Spinal cord (tissue), 10 donors: ENCODE measurements around the gene APCDD1. TPM values are rescaled to one million over a fixed set of nuclear protein-coding genes. Genes with fewer than 3 reads are reported as not detected.
A peak's percentile ranks its signal among the peaks of the same experiment; 100 is the strongest.
"Not testable (repeated sequence)": the region's sequence is repeated elsewhere in the genome, so short reads cannot be mapped to it uniquely, and the experiment has no call there.

Experiments used
- DNase-seq, 6 donors: peaks; one replicate each; pipeline versions ENCODE4 v3.0.0 to v3.0.0-alpha.2; 2013 to 2015; ENCODE audit warnings: low spot score in 6 of 6, low read depth in 4 of 6
- H3K27ac ChIP-seq: one replicate; pipeline ENCODE4 v1.5.1; 2013; ENCODE audit warnings: low read depth, low read length, control low read depth
- H3K27me3 ChIP-seq: one replicate; pipeline ENCODE4 v1.6.1; 2013; ENCODE audit warnings: low read length; ENCODE audit not compliant: control insufficient read depth, insufficient read depth
- H3K36me3 ChIP-seq: one replicate; pipeline ENCODE4 v1.6.1; 2013; ENCODE audit warnings: low read length; ENCODE audit not compliant: control insufficient read depth, insufficient read depth
- H3K4me1 ChIP-seq: one replicate; pipeline ENCODE4 v1.6.1; 2013; ENCODE audit warnings: low read length; ENCODE audit not compliant: control insufficient read depth, insufficient read depth
- H3K4me3 ChIP-seq: one replicate; pipeline ENCODE4 v1.5.1; 2013; ENCODE audit warnings: low read depth, low read length, control low read depth
- H3K9me3 ChIP-seq: one replicate; pipeline ENCODE4 v1.6.1; 2013; ENCODE audit warnings: low read length; ENCODE audit not compliant: control insufficient read depth, insufficient read depth
- WGBS: methylation state at CpG from one replicate; pipeline ENCODE4 v1.1.5; 2013; ENCODE audit warnings: missing lambda C conversion rate; ENCODE audit not compliant: insufficient coverage; 5-methylcytosine and 5-hydroxymethylcytosine counted together
- polyA plus RNA-seq, 2 donors: library from polyadenylated mRNA; unstranded; fragments of 120-200 nt; gene quantifications; one replicate each; pipeline ENCODE4 v1.2.1, GENCODE V29; 2013; ENCODE audit not compliant: insufficient read length in 2 of 2
- total RNA-seq, 2 donors: library from RNA; depleted of rRNA in 1 of 2; stranded (reverse); fragments of 120-200 nt in 1 of 2; fragments of >200 nt in 1 of 2; gene quantifications; one replicate each; pipeline versions ENCODE4 v1.2.3 to v1.2.4, GENCODE V29; 2013 to 2014
- donor health status: healthy.

APCDD1 gene
- total and polyA plus RNA-seq, 4 donors = 91.9 to 431 (median 226) TPM

- H3K27me3 ChIP-seq = no peaks in the 10 kb centered on the region
- no peaks in the 10 kb centered on the region for H3K9me3 ChIP-seq
- no peaks in the 10 kb centered on the region for H3K36me3 ChIP-seq
- peaks cover 25% of the 10 kb centered on the region for H3K4me1 ChIP-seq
- no CpG with 5 or more reads among the region's 2 CpGs for WGBS
- H3K4me3 ChIP-seq = peak overlapping the region; percentile 5
- no peak overlapping the region for H3K27ac ChIP-seq
- no peak for DNase-seq
Measured at GRCh38 chr18:10457767-10458166, 3.3 kb downstream of the APCDD1 start.

GRCh38 chr18:10458691-10459090 lies 4.3 kb downstream of the APCDD1 start:
- peaks cover 22% of the 10 kb centered on the region for H3K4me1 ChIP-seq
- no peak for DNase-seq
- no peaks in the 10 kb centered on the region for H3K9me3 ChIP-seq
- no peak overlapping the region for H3K4me3 ChIP-seq
- 88% methylated on average over 4 of the region's 5 CpGs for WGBS
- no peaks in the 10 kb centered on the region for H3K27me3 ChIP-seq
- no peaks in the 10 kb centered on the region for H3K36me3 ChIP-seq
- H3K27ac ChIP-seq = no peak overlapping the region

- H3K27ac ChIP-seq = no peak overlapping the region
- no peaks in the 10 kb centered on the region for H3K36me3 ChIP-seq
- peaks cover 22% of the 10 kb centered on the region for H3K4me1 ChIP-seq
- no CpG with 5 or more reads among the region's 1 CpG for WGBS
- peak in 1 of 6 donors; percentile 59 for DNase-seq
- no peak overlapping the region for H3K4me3 ChIP-seq
- no peaks in the 10 kb centered on the region for H3K9me3 ChIP-seq
- H3K27me3 ChIP-seq = no peaks in the 10 kb centered on the region
Measured at GRCh38 chr18:10459587-10459986, 5.2 kb downstream of the APCDD1 start.

GRCh38 chr18:10460414-10461018 lies 6.1 kb downstream of the APCDD1 start:
- no peaks in the 10 kb centered on the region for H3K9me3 ChIP-seq
- no peak for DNase-seq
- H3K27me3 ChIP-seq = no peaks in the 10 kb centered on the region
- no peak overlapping the region for H3K4me3 ChIP-seq
- no peak overlapping the region for H3K27ac ChIP-seq
- peaks cover 22% of the 10 kb centered on the region for H3K4me1 ChIP-seq
- no peaks in the 10 kb centered on the region for H3K36me3 ChIP-seq
- WGBS = 100% methylated on average over 2 of the region's 8 CpGs

- WGBS = 83% methylated on average over 1 of the region's 4 CpGs
- no peaks in the 10 kb centered on the region for H3K27me3 ChIP-seq
Measured at GRCh38 chr18:10461989-10462388, 7.6 kb downstream of the APCDD1 start.

GRCh38 chr18:10462597-10462996 lies 8.2 kb downstream of the APCDD1 start:
- WGBS = 90% methylated on average over 2 of the region's 2 CpGs
- H3K4me1 ChIP-seq = peaks cover 19% of the 10 kb centered on the region
- no peak overlapping the region for H3K27ac ChIP-seq

More at GRCh38 chr18:10461989-10462388, 7.6 kb downstream of the APCDD1 start:
- peaks cover 18% of the 10 kb centered on the region for H3K4me1 ChIP-seq
- DNase-seq = no peak
- no peaks in the 10 kb centered on the region for H3K9me3 ChIP-seq
- no peaks in the 10 kb centered on the region for H3K36me3 ChIP-seq
- no peak overlapping the region for H3K27ac ChIP-seq
- no peak overlapping the region for H3K4me3 ChIP-seq

GRCh38 chr18:10463096-10463495 lies 8.7 kb downstream of the APCDD1 start:
- Histone ChIP-seq H3K27ac (no peak overlapping the region), H3K4me3 (no peak overlapping the region), H3K4me1 (peaks cover 24% of the 10 kb centered on the region), H3K9me3 (no peaks in the 10 kb centered on the region), H3K36me3 (peaks cover 3% of the 10 kb centered on the region), H3K27me3 (no peaks in the 10 kb centered on the region)
- no peak for DNase-seq
- 94% methylated on average over 5 of the region's 6 CpGs for WGBS

More at GRCh38 chr18:10462597-10462996, 8.2 kb downstream of the APCDD1 start:
- H3K9me3 ChIP-seq = no peaks in the 10 kb centered on the region
- H3K27me3 ChIP-seq = no peaks in the 10 kb centered on the region
- peaks cover 1% of the 10 kb centered on the region for H3K36me3 ChIP-seq
- no peak overlapping the region for H3K4me3 ChIP-seq
- DNase-seq = no peak

GRCh38 chr18:10463741-10464140 lies 9.3 kb downstream of the APCDD1 start:
- peaks cover 29% of the 10 kb centered on the region for H3K4me1 ChIP-seq
- WGBS = 47% methylated on average over 4 of the region's 4 CpGs
- H3K27me3 ChIP-seq = no peaks in the 10 kb centered on the region
- H3K36me3 ChIP-seq = peaks cover 6% of the 10 kb centered on the region
- no peaks in the 10 kb centered on the region for H3K9me3 ChIP-seq
- no peak overlapping the region for H3K4me3 ChIP-seq
- DNase-seq = peak in 1 of 6 donors; percentile 49
- H3K27ac ChIP-seq = no peak overlapping the region

GRCh38 chr18:10464161-10464648 lies 9.8 kb downstream of the APCDD1 start:
- Histone ChIP-seq H3K4me1 (peaks cover 29% of the 10 kb centered on the region), H3K27ac (peak overlapping the region; percentile 22)
- not testable (repeated sequence) for H3K36me3 ChIP-seq, H3K4me3 ChIP-seq, H3K9me3 ChIP-seq, H3K27me3 ChIP-seq, DNase-seq
- 100% methylated on average over 1 of the region's 2 CpGs for WGBS
